ENCODE results near the gene IGBP1.
A peak's percentile ranks its signal among the peaks of the same experiment; 100 is the strongest.
"Not testable (repeated sequence)": the region's sequence is repeated elsewhere in the genome, so short reads cannot be mapped to it uniquely, and the experiment has no call there.

IGBP1 gene

DNA sequence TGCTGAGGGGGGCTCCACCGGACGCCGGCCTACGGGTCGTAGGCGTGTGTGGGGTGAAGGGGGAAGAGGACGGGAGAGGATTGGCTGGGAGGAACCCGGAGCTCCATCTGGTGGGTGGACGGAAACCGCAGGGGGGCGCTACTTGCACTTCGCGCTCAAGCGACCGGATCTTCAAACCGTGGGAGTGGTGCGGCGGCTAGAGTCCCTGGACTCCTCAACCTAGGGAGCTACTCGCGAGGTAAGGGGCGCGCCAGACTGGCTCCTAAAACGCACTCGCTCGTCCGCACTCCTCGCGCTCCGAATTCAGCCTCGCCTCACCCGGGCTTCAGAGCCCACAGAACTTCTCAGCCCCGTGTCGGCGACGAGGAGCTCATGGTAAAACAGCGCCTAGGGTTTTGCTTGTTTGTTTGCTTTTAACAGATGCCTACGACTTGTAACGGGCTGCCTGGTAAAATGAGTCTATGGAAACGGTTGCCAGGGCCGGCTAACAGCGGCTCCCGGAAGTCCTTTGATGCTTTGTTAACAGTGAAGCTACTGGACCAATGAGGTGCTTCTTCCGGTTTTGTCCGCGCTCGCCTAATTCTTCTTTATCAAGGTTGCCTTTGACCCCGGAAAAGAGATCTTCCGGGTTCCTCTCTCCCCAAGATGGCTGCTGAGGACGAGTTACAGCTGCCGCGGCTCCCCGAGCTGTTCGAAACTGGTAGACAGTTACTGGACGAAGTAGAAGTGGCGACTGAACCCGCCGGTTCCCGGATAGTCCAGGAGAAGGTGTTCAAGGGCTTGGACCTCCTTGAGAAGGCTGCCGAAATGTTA lies at the start of gene IGBP1:
TSS of gene IGBP1 (plus strand) at position 145 of the 813 bp plus-strand sequence. CDS start at position 646, 501 bp downstream.
- peak; percentile 74 for DNase-seq

DNA sequence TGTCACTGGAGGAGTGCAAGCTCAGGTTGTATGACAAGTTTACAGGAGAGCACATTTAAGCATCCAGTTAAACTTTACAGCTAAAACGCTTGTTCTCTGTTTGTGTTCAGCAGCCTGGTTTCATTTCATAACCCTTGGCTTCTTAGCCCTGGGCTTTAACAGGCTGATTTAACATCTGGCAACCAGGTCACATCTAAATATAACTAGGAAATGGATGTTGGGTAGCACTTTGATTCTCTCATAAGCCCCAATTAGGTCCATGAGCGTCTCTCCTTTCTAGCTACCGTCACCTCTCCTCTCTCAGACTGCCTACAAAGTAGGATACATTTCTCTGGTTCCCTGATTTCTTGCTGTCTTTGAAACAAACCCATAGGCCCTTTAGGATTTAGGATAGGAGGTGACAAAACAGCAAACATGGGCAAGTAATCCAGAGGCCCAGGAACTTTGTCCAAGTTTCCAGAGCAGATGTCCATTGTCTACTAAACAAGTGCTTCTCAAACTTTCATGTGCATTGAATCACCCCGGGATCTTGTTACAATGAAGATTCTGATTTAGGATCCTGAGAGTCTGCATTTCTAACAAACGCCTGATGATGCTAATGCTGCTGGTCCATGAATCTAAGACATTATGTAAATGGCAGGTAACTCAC lies 48.5 kb upstream of the IGBP1 start:
- no peak for DNase-seq

DNA sequence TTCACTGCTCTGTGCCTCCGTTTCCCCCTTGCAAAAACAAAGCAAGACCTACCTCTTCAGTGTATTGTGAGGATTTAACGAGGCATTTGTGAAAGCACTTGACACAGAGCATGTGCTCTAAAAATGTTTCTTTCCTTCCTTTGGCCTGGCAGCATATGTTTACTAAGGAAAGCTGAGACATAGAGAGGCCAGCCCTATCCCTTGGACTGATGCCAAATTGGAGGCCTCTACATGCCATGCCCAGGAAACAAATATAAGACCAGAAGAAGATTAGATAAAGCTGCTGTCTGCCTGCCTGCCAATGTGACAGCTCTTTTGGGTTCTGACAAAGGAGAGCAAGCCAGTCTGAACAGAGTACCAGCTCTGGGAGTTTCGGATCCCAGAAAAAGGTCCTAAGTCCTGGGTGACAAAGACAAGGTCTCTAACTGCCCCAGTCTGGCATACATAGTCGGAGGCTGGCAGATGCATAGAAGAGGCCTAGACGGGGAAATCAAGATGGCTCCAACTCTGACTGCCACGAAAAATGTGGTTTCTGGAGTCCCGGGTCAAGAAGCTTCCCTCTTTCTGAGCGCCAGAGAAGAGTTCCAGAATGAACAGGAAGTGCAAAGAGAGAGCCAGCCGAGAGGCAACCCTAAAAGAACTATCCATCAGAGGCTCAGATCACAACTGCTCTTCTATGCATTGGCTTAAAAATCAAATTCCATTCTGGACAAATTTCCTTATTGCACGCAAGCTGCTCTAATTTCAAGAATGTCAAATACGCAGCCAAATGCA lies 45.2 kb upstream of the IGBP1 start:
- no peak for DNase-seq

DNA sequence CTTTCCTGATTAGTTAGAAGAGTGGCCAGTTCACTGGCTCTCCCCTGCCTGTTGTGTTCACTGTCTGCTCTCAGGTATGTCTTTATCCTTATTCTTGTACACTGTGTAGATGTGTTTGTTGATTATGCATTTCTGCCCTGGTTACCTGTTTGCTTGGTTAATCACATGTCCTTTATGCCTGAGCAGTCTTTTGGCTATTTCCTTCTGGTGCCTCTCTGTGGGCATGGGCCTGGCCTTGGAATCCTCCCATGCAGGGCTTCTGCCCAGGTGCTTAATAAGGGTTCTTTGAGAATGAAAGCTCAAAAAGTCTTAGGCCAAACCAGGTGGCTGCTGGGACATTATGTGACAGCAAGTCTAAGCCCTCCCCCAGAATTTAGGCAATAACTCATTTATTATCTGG lies 44.5 kb upstream of the IGBP1 start:
- no peak for DNase-seq

DNA sequence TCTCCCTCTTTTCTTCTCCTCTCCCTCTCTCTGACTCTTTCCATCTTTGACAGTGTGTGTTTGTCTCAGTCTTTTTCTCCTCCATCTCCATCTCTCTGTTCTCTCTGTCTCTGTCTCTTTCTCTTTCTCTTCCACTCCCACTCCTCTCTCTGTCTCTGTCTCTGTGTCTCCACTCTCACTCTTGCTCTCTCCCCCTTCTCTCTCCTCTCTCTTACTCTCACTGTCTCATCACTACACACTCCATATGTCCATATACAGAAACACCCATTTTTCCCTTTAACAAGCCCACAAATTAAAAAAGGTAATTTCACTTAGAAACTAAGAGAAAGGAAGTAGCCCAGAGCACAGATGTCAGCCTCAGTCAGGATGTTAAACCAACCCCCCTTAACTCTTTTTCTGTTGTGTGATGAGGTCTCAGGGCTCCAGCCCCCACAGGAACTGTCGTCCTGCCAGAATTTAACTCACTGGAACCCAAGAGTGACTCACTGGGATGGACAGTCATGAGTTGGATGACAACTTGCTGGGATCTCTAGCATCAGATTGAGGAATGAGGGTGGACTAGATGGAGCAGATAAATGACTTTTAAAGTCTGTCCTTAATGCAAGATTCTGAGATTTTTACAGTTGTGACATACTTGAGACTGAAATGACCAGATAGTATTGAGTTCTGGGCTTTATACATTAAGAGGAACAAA lies 43.5 kb upstream of the IGBP1 start:
- DNase-seq: no peak

DNA sequence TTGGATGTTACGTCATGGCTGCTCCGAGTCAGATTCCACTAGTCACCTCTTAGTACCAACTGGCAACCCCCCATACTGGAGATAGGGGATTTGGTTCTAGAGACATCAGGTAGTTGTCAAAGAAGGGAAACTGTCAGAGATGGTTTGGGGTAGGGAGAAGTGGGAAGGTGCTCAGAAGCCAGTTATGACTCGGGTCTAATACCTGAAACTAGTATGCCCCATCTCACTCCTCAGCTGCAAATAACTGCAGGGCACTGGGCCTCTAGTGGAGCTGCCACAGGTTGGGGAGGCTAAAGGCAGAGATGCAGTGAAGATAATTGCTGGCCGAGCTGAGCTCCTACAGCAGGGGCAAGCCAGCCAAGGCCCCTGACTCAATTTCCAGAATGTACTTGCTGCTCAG lies 41.0 kb upstream of the IGBP1 start:
- no peak for DNase-seq

DNA sequence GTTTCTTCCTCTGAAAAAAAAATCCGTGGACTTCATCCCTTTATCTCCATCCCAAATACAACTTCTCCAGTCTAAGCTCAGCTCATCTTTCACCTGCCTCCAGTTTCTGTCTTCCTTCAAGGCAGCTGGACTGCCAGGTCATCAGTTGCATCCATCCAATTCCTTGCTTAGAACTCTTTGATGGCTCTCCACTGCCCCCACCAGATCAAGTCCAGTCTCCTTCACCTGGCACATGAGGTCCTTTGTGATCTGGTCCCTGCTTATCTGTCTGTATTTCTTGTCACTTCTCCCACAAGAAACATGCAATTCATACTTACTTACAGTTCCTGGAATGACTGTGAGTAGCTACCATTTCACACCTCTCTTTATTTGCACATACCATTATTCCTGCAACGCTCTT lies 37.2 kb upstream of the IGBP1 start:
- DNase-seq: no peak

DNA sequence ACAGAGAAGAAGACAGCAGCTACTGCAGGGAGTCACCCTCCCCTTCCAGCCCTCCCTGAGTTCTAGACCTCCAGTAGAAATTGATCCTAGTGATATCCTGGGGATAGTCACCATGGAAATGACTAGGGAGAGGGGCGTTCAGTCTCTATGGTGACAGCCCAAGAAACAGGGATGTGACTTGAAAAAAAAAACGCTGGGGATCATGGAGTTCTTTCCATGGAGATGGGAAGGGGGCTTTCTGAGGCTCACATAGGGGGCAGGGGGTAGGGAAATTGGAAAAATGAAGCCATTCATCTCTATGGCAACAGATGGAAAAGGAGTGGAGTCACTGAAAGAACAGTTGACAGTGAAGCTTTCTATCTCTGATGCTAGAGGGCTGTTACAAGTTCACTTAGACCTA lies 28.0 kb upstream of the IGBP1 start:
- DNase-seq: no peak

DNA sequence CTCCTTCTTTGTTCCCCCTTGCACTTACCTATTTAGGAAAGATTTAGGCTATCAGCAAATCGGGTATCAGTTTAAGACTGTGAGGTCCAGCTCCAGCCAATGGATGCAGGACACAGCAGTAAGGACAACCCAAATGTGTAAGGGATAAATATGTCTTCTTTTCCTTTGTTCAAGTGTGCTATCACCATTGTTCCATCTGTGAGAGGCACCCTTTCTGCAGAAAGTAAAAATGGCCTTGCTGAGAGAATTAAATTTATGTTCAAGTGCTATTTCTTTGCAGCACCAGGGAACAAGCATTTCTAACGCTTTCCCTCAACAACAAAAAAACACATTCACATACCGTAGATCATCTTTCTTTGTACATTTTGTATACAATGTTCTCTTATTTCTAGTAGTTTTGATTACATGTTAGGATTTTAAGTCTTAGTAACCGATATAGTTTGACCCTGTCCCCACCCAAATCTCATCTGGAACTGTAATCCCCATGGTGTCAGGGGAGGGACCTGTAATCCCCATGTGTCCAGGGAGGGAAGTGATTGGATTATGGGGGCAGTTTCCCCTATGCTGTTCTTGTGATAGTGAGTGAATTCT lies 21.7 kb upstream of the IGBP1 start:
- DNase-seq: not testable (repeated sequence)

DNA sequence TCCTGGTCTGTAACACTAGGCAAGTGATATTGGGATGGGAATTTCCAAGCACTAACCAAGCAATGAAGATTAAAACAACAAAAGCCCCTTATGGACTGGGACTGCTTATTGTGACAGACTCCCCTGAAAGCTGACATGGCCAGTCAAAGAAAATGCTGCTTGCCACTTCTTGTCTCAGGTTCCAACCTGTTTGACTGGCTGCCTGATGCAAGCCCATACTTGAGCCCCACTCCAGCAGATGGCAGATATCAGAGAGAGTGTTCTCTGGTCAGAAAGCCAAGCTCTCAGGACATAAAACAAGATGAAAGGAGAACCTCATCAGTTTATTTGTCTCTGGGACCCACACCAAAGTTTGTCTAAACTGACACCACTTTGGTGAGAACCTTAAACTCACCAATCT lies 15.5 kb upstream of the IGBP1 start:
- DNase-seq: no peak

DNA sequence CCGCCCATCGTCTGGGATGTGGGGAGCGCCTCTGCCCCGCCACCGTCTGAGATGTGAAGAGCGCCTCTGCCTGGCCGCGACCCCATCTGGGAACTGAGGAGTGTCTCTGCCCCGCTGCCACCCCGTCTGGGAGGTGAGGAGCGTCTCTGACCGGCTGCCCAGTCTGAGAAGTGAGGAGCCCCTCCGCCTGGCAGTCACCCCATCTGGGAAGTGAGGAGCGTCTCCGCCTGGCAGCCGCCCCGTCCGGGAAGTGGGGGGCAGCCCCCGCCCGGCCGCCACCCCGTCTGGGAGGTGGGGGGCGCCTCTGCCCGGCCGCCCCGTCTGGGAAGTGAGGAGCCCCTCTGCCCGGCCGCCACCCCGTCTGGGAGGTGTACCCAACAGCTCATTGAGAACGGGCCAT lies 10.2 kb upstream of the IGBP1 start:
- DNase-seq: not testable (repeated sequence)

DNA sequence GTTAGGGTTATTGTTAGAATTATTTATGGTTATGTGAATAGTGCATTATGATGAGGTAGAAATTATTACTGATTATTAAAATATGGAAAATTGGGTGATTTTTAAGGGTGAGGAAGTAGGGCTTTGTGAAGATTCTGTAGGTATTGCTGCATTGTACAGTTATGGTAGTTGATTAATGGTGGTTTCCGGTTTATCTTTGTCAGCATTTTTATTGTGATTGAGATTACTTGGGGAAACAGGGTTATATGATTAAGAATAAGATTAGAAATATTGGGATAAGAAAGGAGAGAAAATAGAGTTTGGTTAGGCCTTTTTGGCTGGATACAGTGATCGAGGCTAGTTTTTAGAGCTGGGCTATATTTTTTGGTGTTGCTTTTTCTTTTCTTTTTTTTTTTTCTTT lies 8.6 kb upstream of the IGBP1 start:
- DNase-seq: no peak

DNA sequence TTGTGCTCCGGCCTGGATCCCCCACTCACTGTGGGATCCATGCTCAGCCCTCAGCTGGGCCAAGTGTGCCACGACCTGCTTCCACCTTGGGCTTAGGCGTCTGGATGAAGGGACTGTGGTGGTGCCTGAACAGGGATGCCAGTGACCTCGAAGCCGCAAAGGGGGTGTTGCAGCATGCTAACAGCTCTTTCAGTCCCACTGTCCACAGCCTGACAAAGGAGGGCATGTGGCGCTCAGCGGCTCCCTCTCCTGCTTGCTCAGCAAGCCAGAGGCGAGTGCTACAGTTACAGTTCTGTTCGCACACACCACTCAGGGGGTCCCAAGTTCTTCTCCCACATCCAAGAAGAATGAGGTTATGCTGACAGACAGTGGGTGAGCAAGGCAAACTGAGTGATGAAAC lies 5.2 kb upstream of the IGBP1 start:
- DNase-seq: no peak

DNA sequence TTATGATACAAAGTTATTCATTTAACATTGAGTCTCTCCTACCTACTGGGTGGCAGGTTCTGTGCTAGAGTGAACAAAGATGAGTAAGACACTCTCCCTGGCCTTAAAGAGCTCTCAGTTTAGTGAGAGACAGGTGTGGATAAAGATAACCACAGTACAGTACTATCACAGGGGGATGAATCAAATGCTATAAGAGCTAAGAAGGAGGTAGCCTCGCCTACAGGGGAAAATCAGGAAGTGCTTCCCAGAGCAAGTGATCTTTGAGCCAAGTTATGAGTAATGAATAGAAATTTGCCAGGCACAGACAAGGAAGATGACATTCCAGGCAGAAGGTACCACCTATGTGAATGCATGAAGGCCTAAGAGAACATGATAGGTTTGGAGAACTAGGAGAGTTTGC lies 3.4 kb upstream of the IGBP1 start:
- no peak for DNase-seq

DNA sequence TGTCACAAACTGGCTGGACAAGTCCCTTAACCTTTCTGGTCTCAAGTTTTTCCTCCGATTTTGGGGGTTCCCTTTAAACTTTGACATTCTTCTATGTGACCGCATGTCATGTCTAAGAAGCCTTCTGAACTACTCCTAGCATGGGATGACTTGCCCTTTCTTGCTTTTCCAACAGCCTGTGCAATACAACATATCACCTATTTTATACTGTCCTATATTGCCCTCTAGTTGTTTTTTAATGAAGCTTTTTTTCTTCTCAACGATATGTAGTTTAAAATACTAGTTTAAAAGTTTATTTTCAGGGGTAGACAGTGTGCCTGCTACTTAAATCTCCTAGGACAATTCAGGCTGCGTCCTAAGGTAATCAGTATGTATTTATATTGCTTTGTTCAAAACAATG lies 1.0 kb upstream of the IGBP1 start:
- DNase-seq: peak; percentile 4

DNA sequence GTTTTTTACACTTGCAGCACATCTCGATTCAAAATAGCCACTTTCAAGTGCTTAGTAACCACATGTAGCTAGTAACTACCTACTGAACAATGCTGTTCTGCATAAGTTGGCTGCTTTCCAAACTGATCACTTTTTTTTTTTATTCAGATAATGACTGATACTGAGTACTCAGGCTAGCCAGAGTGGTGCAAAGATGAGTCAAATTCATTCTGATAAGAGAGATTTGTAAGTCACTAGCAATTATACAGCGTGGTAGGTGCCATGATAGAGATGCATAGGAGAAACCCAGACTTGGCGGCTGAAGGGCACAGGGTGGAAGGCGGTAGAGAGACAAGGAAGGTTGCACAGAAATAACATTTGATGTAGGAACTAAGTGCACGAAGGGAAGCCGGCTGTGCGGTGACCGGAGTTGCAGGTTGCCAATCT lies 357 bp upstream of the IGBP1 start:
- DNase-seq: no peak

DNA sequence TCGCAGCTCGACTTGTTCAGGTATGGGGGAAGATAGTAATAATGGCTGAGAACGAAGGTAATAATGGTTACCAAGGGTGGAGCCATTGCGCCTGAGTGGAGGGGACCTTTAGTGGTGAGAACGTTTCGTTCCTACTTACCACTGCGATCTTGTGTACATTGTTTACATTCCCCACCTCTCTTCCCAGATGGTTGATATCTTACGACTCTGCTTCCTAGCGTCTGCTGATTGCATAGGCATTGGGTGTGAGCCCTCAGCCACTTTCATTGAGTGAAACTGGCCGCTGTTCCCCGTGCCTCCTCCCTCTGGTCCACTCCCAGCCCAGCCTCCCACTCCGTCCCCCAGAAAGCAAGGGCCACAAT lies 850 bp downstream of the IGBP1 start:
- DNase-seq: no peak

DNA sequence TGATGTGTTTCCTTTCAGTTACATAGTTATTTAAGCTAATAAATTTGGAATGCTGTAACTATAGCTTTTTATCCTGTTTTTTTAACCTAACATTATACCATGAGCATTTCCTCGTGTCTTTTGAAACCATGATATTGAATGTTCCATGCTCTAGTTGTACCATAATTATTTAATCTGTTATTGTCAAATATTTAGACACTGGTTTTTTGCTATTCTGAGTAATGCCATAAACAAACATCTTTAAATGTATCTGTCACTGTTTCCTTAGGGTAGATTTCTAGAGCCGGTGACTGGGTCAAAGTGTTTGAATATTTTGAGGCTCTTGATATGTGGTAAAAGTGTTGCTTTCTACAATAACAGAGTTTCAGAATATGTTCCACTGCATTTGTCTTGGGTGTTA lies 5.4 kb downstream of the IGBP1 start:
- DNase-seq: no peak

DNA sequence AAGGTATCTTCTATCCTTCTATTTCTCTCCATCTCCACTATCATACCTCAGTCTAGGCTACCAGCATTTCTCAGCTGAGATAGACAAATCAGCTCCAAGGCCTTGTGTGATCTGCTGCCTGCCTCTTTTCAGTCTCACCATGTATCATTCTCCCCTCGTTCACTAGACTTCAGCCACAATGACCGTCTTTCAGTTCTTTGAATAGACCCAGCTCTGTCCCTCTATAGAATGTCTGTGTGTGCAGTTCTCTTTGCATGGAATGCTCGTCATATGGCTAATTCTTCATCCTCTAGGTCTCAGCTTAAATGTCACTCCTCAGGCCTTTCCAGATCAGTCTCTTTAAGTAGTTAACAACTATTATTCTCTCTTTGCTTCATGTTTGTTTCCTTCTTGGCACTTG lies 6.5 kb downstream of the IGBP1 start:
- no peak for DNase-seq

DNA sequence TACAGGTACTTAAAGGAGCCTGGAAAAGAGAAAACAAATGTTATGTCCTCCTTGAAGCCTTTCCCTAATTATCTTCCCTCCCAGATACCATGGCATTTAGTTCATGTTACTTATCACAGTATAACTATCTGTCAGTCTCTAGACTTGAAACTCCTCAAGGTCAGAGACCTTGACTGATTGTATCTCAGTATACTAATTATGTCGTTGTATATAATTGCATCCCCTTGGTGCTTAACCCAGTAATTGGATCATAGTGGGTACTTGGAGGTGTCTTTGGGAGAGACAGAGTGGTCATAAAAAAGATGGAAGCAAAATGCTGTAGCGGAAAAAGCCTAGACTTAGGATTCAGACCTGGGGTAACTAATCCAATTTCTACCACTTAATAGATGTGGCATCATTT lies 8.1 kb downstream of the IGBP1 start:
- no peak for DNase-seq

DNA sequence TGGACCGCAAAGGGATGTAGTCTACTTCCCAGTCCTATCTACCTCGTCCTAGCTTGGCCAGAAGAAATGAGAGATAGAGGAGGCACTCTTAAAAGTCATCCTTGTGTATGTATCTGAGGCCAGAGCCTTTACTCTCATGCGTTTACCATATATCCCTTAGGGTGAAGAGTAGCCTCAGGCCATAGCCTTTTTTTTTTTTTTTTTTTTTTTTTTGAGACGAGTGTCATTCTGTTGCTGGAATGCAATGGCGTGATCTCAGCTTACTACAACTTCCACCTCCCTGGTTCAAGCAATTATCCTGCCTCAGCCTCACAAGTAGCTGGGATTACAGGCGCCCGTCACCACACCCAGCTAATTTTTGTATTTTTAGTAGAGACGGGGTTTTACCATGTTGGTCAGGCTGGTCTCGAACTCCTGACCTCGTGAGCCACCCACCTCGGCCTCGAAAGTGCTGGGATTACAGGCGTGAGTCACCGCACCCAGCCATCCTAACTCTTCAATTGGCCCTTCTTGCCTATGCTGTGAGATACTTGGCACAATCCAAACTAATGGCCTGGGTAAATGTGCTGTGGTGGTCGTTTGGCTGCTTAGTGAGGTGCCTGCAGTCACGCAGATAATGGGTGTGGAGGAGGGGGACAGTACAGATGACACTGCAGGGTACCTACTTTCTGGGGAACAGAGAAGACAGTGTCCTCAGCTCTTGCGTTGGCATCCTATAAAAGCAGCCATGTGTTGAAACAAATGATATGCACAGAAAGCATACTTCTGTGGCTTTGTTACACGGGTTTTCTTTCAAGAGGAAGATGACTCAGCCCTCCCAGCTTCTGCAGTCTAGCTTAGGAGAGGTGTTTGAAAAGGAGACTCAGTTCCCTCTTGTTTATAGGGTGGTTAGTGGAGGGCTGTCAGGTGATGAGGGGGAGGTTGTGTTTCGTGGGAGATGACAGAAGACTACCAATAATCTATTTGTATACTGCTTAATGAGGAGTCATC lies 33.6 kb downstream of the IGBP1 start:
- no peak for DNase-seq

Data from GF-D8 (cell line).